ENCODE data around the gene ACSS1.

ACSS1 gene

GRCh38 chr20:25030007-25030648, 27.8 kb downstream of the ACSS1 start:
- Histone ChIP-seq H3K27ac (ENCODE audit: low read length) (peak overlapping the region; percentile 11), H3K27me3 (ENCODE audit: control insufficient read depth in 1 of 2, insufficient read depth in 2 of 2, low read length in 2 of 2) (no peaks in the 10 kb centered on the region), H3K4me1 (ENCODE audit: control insufficient read depth, insufficient read depth, low read length) (peaks cover 43% of the 10 kb centered on the region), H3K36me3 (ENCODE audit: control insufficient read depth in 2 of 2, insufficient read depth in 2 of 2, low read length in 2 of 2) (peaks cover 3 to 11% of the 10 kb centered on the region in 2 donors), H3K9ac (ENCODE audit: low read length in 2 of 2) (no peak overlapping the region), H3K4me3 (ENCODE audit: low read length in 2 of 2) (no peak overlapping the region), H3K9me3 (ENCODE audit: control insufficient read depth in 2 of 2, low read length in 2 of 2) (no peaks in the 10 kb centered on the region)

GRCh38 chr20:25025986-25026605, 31.8 kb downstream of the ACSS1 start:
- no peaks in the 10 kb centered on the region for H3K27me3 ChIP-seq (ENCODE audit: control insufficient read depth in 1 of 2, insufficient read depth in 2 of 2, low read length in 2 of 2)
- peaks cover 20% of the 10 kb centered on the region for H3K4me1 ChIP-seq (ENCODE audit: control insufficient read depth, insufficient read depth, low read length)
- peaks cover 9 to 16% of the 10 kb centered on the region in 2 donors for H3K36me3 ChIP-seq (ENCODE audit: control insufficient read depth in 2 of 2, insufficient read depth in 2 of 2, low read length in 2 of 2)
- H3K9ac ChIP-seq (ENCODE audit: low read length in 2 of 2) = no peak overlapping the region
- H3K4me3 ChIP-seq (ENCODE audit: low read length in 2 of 2) = no peak overlapping the region
- H3K27ac ChIP-seq (ENCODE audit: low read length) = no peak overlapping the region
- H3K9me3 ChIP-seq (ENCODE audit: control insufficient read depth in 2 of 2, low read length in 2 of 2) = no peaks in the 10 kb centered on the region

- H3K4me3 ChIP-seq (ENCODE audit: low read length in 2 of 2) = no peak overlapping the region
- H3K36me3 ChIP-seq (ENCODE audit: control insufficient read depth in 2 of 2, insufficient read depth in 2 of 2, low read length in 2 of 2) = peaks cover 14 to 20% of the 10 kb centered on the region in 2 donors
- H3K27me3 ChIP-seq (ENCODE audit: control insufficient read depth in 1 of 2, insufficient read depth in 2 of 2, low read length in 2 of 2) = no peaks in the 10 kb centered on the region
- H3K9ac ChIP-seq (ENCODE audit: low read length in 2 of 2) = no peak overlapping the region
- peaks cover 15% of the 10 kb centered on the region for H3K4me1 ChIP-seq (ENCODE audit: control insufficient read depth, insufficient read depth, low read length)
- no peak overlapping the region for H3K27ac ChIP-seq (ENCODE audit: low read length)
- no peaks in the 10 kb centered on the region for H3K9me3 ChIP-seq (ENCODE audit: control insufficient read depth in 2 of 2, low read length in 2 of 2)
Measured at GRCh38 chr20:25025091-25025861, 32.7 kb downstream of the ACSS1 start.

DNA sequence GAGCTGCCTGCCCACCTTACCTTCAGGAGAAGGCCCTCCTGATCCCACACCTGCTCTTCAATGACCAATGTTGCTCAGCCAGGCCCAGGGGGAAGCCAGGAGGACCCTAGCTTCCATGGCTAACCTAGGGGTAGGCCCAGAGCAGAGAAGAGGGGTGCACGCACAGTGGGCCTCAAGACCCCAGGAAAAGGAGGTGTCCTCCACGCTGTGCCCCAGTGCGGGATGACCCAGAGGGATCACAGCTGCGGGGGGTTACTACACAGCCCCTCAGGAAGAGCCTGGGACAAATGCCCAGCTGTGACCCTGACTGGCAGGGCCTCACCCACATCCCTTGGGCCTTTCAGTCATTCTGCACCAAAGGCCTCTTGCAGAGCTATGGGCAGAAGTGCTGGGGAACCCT, 33.8 kb downstream of the ACSS1 start:
- peaks cover 15% of the 10 kb centered on the region for H3K4me1 ChIP-seq (ENCODE audit: control insufficient read depth, insufficient read depth, low read length)
- no peak overlapping the region for H3K4me3 ChIP-seq (ENCODE audit: low read length in 2 of 2)
- no peak overlapping the region for H3K9ac ChIP-seq (ENCODE audit: low read length in 2 of 2)
- H3K9me3 ChIP-seq (ENCODE audit: control insufficient read depth in 2 of 2, low read length in 2 of 2) = no peaks in the 10 kb centered on the region
- H3K27ac ChIP-seq (ENCODE audit: low read length) = no peak overlapping the region
- peaks cover 20 to 25% of the 10 kb centered on the region in 2 donors for H3K36me3 ChIP-seq (ENCODE audit: control insufficient read depth in 2 of 2, insufficient read depth in 2 of 2, low read length in 2 of 2)
- no peaks in the 10 kb centered on the region for H3K27me3 ChIP-seq (ENCODE audit: control insufficient read depth in 1 of 2, insufficient read depth in 2 of 2, low read length in 2 of 2)

DNA sequence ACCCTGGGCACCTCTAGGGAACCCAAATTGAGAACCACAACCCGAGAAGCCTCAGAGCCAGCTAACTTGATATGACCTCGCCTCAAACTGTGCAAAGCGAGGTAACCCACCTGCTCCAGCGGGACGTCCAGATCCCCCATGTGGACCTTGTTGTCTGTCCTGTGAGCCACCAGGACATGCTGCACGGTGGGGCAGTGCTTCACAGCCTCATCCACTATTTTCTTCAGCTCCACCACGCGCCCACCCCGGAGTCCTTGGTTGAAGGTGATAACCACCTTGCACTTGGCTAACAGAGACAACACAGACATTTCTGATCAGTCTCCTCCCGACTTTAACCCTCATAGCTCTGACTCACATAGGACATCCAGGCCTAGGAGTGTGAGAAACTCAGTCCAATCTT, 34.6 kb downstream of the ACSS1 start:
- peaks cover 15% of the 10 kb centered on the region for H3K4me1 ChIP-seq (ENCODE audit: control insufficient read depth, insufficient read depth, low read length)
- H3K4me3 ChIP-seq (ENCODE audit: low read length in 2 of 2) = no peak overlapping the region
- H3K9ac ChIP-seq (ENCODE audit: low read length in 2 of 2) = no peak overlapping the region
- no peaks in the 10 kb centered on the region for H3K27me3 ChIP-seq (ENCODE audit: control insufficient read depth in 1 of 2, insufficient read depth in 2 of 2, low read length in 2 of 2)
- H3K9me3 ChIP-seq (ENCODE audit: control insufficient read depth in 2 of 2, low read length in 2 of 2) = no peaks in the 10 kb centered on the region
- H3K36me3 ChIP-seq (ENCODE audit: control insufficient read depth in 2 of 2, insufficient read depth in 2 of 2, low read length in 2 of 2) = peaks cover 24 to 29% of the 10 kb centered on the region in 2 donors
- no peak overlapping the region for H3K27ac ChIP-seq (ENCODE audit: low read length)

DNA sequence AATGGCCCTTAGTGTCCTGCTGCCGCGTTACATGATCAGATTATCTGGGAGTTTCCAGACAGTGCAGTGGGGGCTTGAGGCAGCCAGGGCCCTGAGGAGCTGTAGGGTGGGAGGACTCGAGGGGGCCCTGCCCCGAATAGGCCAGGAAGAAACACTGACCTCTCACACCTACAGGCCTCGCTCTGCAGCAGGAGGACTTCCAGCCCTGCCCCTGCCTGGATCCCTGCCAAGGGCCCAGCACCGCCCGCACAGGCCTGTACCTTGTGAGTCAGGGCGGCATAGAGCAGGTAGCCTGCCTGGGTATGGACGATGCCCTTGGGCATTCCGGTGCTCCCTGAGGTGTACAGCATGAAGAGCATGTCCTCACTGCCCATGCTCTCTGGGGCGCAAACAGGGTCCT, 35.3 kb downstream of the ACSS1 start:
- Histone ChIP-seq H3K4me1 (ENCODE audit: control insufficient read depth, insufficient read depth, low read length) (peaks cover 15% of the 10 kb centered on the region), H3K9me3 (ENCODE audit: control insufficient read depth in 2 of 2, low read length in 2 of 2) (no peaks in the 10 kb centered on the region), H3K27me3 (ENCODE audit: control insufficient read depth in 1 of 2, insufficient read depth in 2 of 2, low read length in 2 of 2) (no peaks in the 10 kb centered on the region), H3K4me3 (ENCODE audit: low read length in 2 of 2) (no peak overlapping the region), H3K36me3 (ENCODE audit: control insufficient read depth in 2 of 2, insufficient read depth in 2 of 2, low read length in 2 of 2) (peaks cover 24 to 32% of the 10 kb centered on the region in 2 donors), H3K27ac (ENCODE audit: low read length) (no peak overlapping the region), H3K9ac (ENCODE audit: low read length in 2 of 2) (no peak overlapping the region)

- H3K4me3 ChIP-seq (ENCODE audit: low read length in 2 of 2) = no peak overlapping the region
- H3K27ac ChIP-seq (ENCODE audit: low read length) = no peak overlapping the region
- peaks cover 15% of the 10 kb centered on the region for H3K4me1 ChIP-seq (ENCODE audit: control insufficient read depth, insufficient read depth, low read length)
- H3K9me3 ChIP-seq (ENCODE audit: control insufficient read depth in 2 of 2, low read length in 2 of 2) = no peaks in the 10 kb centered on the region
- H3K27me3 ChIP-seq (ENCODE audit: control insufficient read depth in 1 of 2, insufficient read depth in 2 of 2, low read length in 2 of 2) = no peaks in the 10 kb centered on the region
- no peak overlapping the region for H3K9ac ChIP-seq (ENCODE audit: low read length in 2 of 2)
- peaks cover 27 to 37% of the 10 kb centered on the region in 2 donors for H3K36me3 ChIP-seq (ENCODE audit: control insufficient read depth in 2 of 2, insufficient read depth in 2 of 2, low read length in 2 of 2)
Measured at GRCh38 chr20:25021336-25021735, 36.6 kb downstream of the ACSS1 start.

DNA sequence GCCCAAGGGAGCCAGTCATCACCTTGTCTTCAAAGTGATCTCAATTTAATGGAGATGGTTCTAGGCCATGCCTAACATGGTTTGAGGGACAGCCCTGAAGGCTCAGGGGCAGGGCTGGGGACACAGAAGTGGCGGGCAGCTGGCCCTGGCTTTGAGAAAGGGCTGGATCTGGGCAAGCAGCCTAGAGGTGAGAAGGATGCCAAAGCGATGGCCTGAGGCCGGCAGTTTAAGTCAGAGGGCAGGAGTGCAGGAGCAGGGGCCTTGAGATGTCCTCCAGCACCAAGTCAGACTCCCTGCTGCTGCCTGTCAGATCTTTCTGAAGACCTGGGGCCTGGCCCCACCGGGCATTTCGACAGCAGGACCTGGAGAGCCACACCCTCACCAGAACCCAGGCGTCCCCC, 37.0 kb downstream of the ACSS1 start:
- no peaks in the 10 kb centered on the region for H3K27me3 ChIP-seq (ENCODE audit: control insufficient read depth in 1 of 2, insufficient read depth in 2 of 2, low read length in 2 of 2)
- no peak overlapping the region for H3K4me3 ChIP-seq (ENCODE audit: low read length in 2 of 2)
- peaks cover 29 to 36% of the 10 kb centered on the region in 2 donors for H3K36me3 ChIP-seq (ENCODE audit: control insufficient read depth in 2 of 2, insufficient read depth in 2 of 2, low read length in 2 of 2)
- H3K4me1 ChIP-seq (ENCODE audit: control insufficient read depth, insufficient read depth, low read length) = peaks cover 13% of the 10 kb centered on the region
- H3K9ac ChIP-seq (ENCODE audit: low read length in 2 of 2) = no peak overlapping the region
- H3K9me3 ChIP-seq (ENCODE audit: control insufficient read depth in 2 of 2, low read length in 2 of 2) = no peaks in the 10 kb centered on the region
- no peak overlapping the region for H3K27ac ChIP-seq (ENCODE audit: low read length)

DNA sequence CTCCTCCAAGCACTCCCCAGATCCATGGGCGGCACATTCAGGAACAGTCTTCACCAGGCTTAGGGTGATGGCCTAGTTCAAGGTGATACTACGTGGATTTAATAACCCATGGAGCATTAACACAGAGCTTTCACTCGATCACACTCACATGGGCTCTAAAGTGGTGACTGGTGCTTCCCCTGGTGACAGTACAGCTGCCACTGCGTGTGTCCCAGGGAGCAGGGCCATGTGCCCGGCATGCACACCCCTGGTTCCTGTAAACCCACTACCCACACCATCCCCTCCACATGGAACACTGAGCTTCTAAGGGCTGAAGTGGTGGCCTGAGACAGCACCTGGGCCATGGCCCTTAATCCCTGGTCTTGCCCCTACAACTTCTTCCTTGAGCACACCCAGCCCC, 37.6 kb downstream of the ACSS1 start:
- Histone ChIP-seq H3K27ac (ENCODE audit: low read length) (no peak overlapping the region), H3K4me1 (ENCODE audit: control insufficient read depth, insufficient read depth, low read length) (peaks cover 7% of the 10 kb centered on the region), H3K27me3 (ENCODE audit: control insufficient read depth in 1 of 2, insufficient read depth in 2 of 2, low read length in 2 of 2) (no peaks in the 10 kb centered on the region), H3K9me3 (ENCODE audit: control insufficient read depth in 2 of 2, low read length in 2 of 2) (no peaks in the 10 kb centered on the region), H3K4me3 (ENCODE audit: low read length in 2 of 2) (no peak overlapping the region), H3K9ac (ENCODE audit: low read length in 2 of 2) (no peak overlapping the region), H3K36me3 (ENCODE audit: control insufficient read depth in 2 of 2, insufficient read depth in 2 of 2, low read length in 2 of 2) (peaks cover 29 to 37% of the 10 kb centered on the region in 2 donors)

DNA sequence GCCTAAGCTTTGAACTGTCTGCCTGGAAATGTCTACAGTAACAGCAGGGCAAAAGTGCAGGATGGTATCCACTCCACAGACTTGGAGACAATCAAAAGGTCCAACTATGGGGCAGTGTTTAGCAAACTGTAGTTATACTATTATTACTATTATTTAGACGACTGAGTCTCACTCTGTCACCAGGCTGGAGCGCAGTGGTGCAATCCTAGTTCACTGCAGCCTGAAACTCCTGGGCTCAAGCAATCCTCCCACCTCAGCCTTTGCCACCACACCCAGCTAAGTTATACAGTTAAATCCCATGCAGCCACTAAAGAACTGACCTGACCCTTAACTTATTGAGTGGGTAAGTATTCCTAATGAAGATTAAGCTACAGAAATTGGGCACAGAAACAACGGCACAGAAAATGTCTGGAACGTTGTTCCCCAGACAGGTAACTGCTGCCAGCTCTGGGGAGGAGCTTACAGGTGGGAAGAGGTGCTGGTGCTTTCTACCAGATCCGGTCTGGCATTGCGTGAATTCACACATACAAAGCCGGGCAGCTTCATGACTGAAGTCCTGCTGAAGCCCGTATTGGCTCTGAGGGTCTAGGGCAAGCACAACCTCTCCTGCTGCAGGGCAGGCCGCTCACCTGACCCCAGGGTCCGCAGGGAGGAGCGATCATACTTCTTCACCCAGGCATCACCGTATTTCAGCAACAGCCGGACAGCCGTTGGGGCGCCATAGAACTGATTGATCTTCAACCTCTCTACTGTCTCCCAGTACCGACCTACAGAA, 38.4 kb downstream of the ACSS1 start:
- peaks cover 25 to 43% of the 10 kb centered on the region in 2 donors for H3K36me3 ChIP-seq (ENCODE audit: control insufficient read depth in 2 of 2, insufficient read depth in 2 of 2, low read length in 2 of 2)
- H3K27ac ChIP-seq (ENCODE audit: low read length) = no peak overlapping the region
- H3K27me3 ChIP-seq (ENCODE audit: control insufficient read depth in 1 of 2, insufficient read depth in 2 of 2, low read length in 2 of 2) = no peaks in the 10 kb centered on the region
- no peak overlapping the region for H3K9ac ChIP-seq (ENCODE audit: low read length in 2 of 2)
- H3K4me1 ChIP-seq (ENCODE audit: control insufficient read depth, insufficient read depth, low read length) = peaks cover 7% of the 10 kb centered on the region
- no peaks in the 10 kb centered on the region for H3K9me3 ChIP-seq (ENCODE audit: control insufficient read depth in 2 of 2, low read length in 2 of 2)
- H3K4me3 ChIP-seq (ENCODE audit: low read length in 2 of 2) = no peak overlapping the region
